ENCODE data around the gene GCNT3.

GRCh38 chr15:59595434-59595915 lies 16.1 kb upstream of the GCNT3 start:
- TF ChIP-seq YY1 (IDR thresholded peaks at IDR 0.05; ENCODE audit: insufficient read depth, insufficient read length) (no peak), SUZ12 (IDR thresholded peaks at IDR 0.05; ENCODE audit: extremely low read depth, insufficient read depth, insufficient read length) (no peak), ZNF274 (IDR thresholded peaks at IDR 0.05; ENCODE audit: low read depth, low read length) (no peak)

Measured in NT2/D1 (cell line).